Osteoblast (primary cell): ENCODE data around the gene PRAF2. TPM values are rescaled to one million over a fixed set of nuclear protein-coding genes. Genes with fewer than 3 reads are reported as not detected.

Experiments used
- DNase-seq: peaks from one replicate; pipeline ENCODE4 v3.0.0; 2011; ENCODE audit warnings: low spot score, mixed read lengths; ENCODE audit not compliant: insufficient read length; ENCODE audit errors: missing footprints
- H2AFZ ChIP-seq: 2 replicates; pipeline ENCODE4 v1.6.0; 2011; ENCODE audit warnings: mild to moderate bottlenecking, low read length
- H3K27ac ChIP-seq: 2 replicates; pipeline ENCODE4 v1.5.1; 2011; ENCODE audit warnings: mild to moderate bottlenecking, low read depth, low read length, moderate library complexity
- H3K27me3 ChIP-seq: 2 replicates; pipeline ENCODE4 v1.6.0; 2012; ENCODE audit warnings: mild to moderate bottlenecking, control low read depth, inconsistent platforms, low read length, moderate library complexity; ENCODE audit not compliant: insufficient read depth
- H3K36me3 ChIP-seq: 2 replicates; pipeline ENCODE4 v1.5.1; 2011; ENCODE audit warnings: mild to moderate bottlenecking, low read length, control low read depth, moderate library complexity; ENCODE audit not compliant: insufficient read depth
- H3K4me1 ChIP-seq: 2 replicates; pipeline ENCODE4 v1.5.1; 2011; ENCODE audit warnings: mild to moderate bottlenecking, low read length, control low read depth, moderate library complexity; ENCODE audit not compliant: insufficient read depth
- H3K4me2 ChIP-seq: 2 replicates; pipeline ENCODE4 v1.6.0; 2011; ENCODE audit warnings: mild to moderate bottlenecking, low read length; ENCODE audit not compliant: insufficient read depth
- H3K4me3 ChIP-seq: fragments of 200-600 bp; sonication (generic); 3 replicates; pipeline ENCODE4 v1.5.1; 2012; ENCODE audit warnings: mild to moderate bottlenecking, low read length, inconsistent platforms; ENCODE audit not compliant: insufficient read depth
- H3K79me2 ChIP-seq: 2 replicates; pipeline ENCODE4 v1.6.0; 2012; ENCODE audit warnings: mild to moderate bottlenecking, low read length, control low read depth, inconsistent platforms; ENCODE audit not compliant: insufficient read depth
- H3K9me3 ChIP-seq: 2 replicates; pipeline ENCODE4 v1.5.1; 2011; ENCODE audit warnings: low read depth, low read length, control low read depth
- H4K20me1 ChIP-seq: 2 replicates; pipeline ENCODE4 v1.6.0; 2012; ENCODE audit warnings: mild to moderate bottlenecking, low read length, control low read depth; ENCODE audit not compliant: insufficient read depth
- total RNA-seq: library from RNA; depleted of rRNA; stranded (reverse); fragments of >200 nt; gene quantifications from 2 replicates; pipeline ENCODE4 v1.2.3, GENCODE V29; 2012
- TF ChIP-seq, protein P1 (sequence below): IDR thresholded peaks from 2 replicates; pipeline ENCODE4 v1.5.1; 2011; ENCODE audit warnings: mild to moderate bottlenecking, low read depth, low read length, moderate library complexity; ENCODE audit errors: extremely low read depth

Gene PRAF2
- total RNA-seq, 1 donor = 12.3 TPM

DNA sequence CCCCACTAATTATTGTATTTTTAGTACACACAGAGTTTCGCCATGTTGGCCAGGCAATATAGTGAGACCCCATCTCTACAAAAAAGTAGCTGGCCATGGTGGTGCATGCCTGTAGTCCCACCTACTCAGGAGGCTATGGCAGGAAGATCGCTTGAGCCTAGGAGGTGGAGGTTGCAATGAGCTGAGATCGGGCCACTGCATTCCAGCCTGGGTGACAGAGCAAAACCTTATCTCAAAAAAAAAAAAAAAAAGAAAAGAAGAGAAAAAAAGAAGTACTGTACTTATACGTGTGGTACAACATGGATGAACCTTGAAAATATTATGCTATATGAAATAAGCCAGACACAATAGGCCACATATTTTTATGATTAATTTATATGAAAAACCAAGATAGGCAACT is 15.8 kb upstream of the PRAF2 start:
- Histone ChIP-seq H3K4me1 (no peaks in the 10 kb centered on the region), H3K36me3 (no peaks in the 10 kb centered on the region), H2AFZ (no peak overlapping the region), H3K27me3 (no peaks in the 10 kb centered on the region), H3K9me3 (no peaks in the 10 kb centered on the region), H4K20me1 (no peaks in the 10 kb centered on the region), H3K4me3 (no peak overlapping the region), H3K4me2 (no peak overlapping the region), H3K79me2 (no peaks in the 10 kb centered on the region), H3K27ac (no peak overlapping the region)
- TF ChIP-seq, protein P1, sequence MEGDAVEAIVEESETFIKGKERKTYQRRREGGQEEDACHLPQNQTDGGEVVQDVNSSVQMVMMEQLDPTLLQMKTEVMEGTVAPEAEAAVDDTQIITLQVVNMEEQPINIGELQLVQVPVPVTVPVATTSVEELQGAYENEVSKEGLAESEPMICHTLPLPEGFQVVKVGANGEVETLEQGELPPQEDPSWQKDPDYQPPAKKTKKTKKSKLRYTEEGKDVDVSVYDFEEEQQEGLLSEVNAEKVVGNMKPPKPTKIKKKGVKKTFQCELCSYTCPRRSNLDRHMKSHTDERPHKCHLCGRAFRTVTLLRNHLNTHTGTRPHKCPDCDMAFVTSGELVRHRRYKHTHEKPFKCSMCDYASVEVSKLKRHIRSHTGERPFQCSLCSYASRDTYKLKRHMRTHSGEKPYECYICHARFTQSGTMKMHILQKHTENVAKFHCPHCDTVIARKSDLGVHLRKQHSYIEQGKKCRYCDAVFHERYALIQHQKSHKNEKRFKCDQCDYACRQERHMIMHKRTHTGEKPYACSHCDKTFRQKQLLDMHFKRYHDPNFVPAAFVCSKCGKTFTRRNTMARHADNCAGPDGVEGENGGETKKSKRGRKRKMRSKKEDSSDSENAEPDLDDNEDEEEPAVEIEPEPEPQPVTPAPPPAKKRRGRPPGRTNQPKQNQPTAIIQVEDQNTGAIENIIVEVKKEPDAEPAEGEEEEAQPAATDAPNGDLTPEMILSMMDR = no peak
- DNase-seq = no peak

DNA sequence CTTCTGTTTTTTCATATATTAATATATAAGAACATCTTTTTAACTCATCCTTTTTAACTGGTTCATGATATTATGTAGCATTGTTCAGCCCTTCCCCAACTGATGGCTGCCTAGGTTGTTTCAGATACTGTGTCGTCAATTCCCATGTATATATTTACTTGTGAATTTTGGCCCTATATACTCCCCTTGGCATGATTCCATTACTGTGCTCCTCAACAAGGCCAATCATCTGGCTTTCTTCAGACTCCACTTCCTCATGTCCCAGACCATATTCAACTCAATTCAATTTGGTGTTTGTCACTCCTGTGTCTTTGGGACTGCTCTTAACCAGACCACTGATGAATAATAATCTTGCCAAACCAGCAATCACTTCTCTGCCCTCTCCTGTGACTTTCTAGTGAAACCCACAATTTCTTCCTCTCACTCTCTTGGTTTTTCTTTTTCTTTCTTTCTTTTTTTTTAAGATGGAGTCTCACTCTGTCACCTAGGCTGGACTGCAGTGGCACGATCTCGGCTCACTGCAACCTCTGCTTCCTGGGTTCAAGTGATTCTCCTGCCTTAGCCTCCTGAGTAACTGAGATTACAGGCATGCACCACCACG is 8.6 kb upstream of the PRAF2 start:
- H4K20me1 ChIP-seq = no peaks in the 10 kb centered on the region
- H2AFZ ChIP-seq = no peak overlapping the region
- no peak overlapping the region for H3K27ac ChIP-seq
- no peaks in the 10 kb centered on the region for H3K9me3 ChIP-seq
- peak; percentile 26 for DNase-seq
- H3K27me3 ChIP-seq = no peaks in the 10 kb centered on the region
- H3K36me3 ChIP-seq = peaks cover 3% of the 10 kb centered on the region
- no peak overlapping the region for H3K4me2 ChIP-seq
- TF ChIP-seq, protein P1 = no peak
- H3K4me3 ChIP-seq = no peak overlapping the region
- peaks cover 10% of the 10 kb centered on the region for H3K79me2 ChIP-seq
- H3K4me1 ChIP-seq = no peaks in the 10 kb centered on the region

DNA sequence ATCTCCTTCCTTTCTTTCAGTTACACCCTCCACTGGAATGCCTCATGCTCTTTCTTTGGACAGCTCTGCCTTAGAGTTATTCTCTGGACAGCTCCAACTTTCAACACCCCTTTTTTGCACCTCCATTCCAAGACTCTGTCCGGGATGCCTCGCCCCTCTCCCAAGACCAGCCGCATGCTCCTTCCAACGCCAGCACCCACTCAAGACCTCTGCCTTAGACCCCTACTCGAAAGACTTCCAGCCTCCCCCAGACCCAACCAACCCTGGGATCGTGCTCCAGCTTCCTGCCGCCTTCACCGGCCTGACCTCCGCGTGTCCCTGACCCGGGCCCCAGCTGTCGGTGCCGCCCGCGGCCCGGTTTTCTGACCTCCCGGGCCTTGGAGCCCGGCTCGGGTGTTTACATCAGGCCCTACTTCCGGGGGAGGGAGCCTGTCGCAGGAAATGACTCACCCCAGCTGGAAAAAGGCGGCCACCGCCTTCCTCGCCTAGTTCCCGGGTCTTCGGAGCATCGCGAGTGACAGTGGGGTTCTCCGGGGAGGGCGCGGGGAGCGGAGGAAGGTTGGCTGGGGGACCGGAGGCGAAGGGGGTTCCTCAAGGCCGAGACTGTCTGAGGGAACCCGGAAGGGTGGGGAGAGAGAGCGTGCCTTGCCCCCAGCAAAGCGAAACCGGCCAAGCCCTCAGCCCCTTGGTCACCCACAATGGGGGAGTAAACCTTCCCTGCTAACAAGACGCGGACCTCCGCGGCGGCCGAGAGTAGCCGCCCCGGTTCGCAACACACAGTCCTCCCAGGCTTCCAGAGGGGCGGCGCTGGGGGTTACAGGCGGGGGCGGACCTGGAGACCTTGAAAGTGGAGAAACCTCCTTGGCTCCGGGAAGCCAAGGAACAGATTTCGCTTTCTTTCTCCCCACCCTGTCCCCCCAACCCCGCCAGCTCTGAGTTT is 6.0 kb upstream of the PRAF2 start, which contains the start of gene WDR45:
Gene WDR45, minus strand, starts transcription at position 399 of the 940 bp plus-strand sequence. CDS start 1,792 bp downstream, outside the sequence.
- H3K36me3 ChIP-seq = peaks cover 3% of the 10 kb centered on the region
- H3K4me3 ChIP-seq = peak within 1 kb of the TSS; percentile 79
- peaks cover 10% of the 10 kb centered on the region for H3K79me2 ChIP-seq
- H3K9me3 ChIP-seq = no peaks in the 10 kb centered on the region
- H3K4me1 ChIP-seq = no peaks in the 10 kb centered on the region
- no peaks in the 10 kb centered on the region for H4K20me1 ChIP-seq
- peak within 1 kb of the TSS; percentile 86 for H3K4me2 ChIP-seq
- H3K27me3 ChIP-seq = no peaks in the 10 kb centered on the region
- H3K27ac ChIP-seq = peak within 1 kb of the TSS; percentile 75
- peak within 1 kb of the TSS; percentile 61 for H2AFZ ChIP-seq
- TF ChIP-seq, protein P1 = no peak
- DNase-seq = peak; percentile 97

DNA sequence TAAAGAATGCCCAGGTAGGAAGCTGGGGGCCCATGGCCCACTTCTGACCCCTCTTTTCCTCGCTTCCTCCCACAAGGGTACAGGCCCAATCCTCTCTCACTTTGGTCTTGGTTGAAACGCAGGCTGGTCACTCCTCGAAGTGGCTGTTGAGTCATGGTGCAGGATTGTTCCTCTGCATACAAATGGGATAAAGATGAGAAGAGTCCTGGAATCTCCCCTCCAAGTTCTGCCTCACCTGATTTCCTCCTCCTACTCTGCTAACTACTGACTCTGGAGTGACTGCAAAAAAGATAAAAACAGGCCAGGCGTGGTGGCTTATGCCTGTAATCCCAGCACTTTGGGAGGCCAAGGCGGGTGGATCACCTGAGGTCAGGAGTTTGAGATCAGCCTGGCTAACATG is 4.1 kb upstream of the PRAF2 start:
- no peak overlapping the region for H3K27ac ChIP-seq
- no peak overlapping the region for H2AFZ ChIP-seq
- peak; percentile 58 for DNase-seq
- H4K20me1 ChIP-seq = no peaks in the 10 kb centered on the region
- H3K36me3 ChIP-seq = peaks cover 3% of the 10 kb centered on the region
- H3K4me3 ChIP-seq = no peak overlapping the region
- no peak overlapping the region for H3K4me2 ChIP-seq
- H3K27me3 ChIP-seq = no peaks in the 10 kb centered on the region
- peaks cover 19% of the 10 kb centered on the region for H3K79me2 ChIP-seq
- TF ChIP-seq, protein P1 = no peak
- H3K9me3 ChIP-seq = no peaks in the 10 kb centered on the region
- H3K4me1 ChIP-seq = peaks cover 3% of the 10 kb centered on the region
